Activated gamma-delta T cell (primary cell): Measurements from ENCODE around the gene PSENEN.
A peak's percentile ranks its signal among the peaks of the same experiment; 100 is the strongest.

ENCODE experiments used
- DNase-seq: peaks from one replicate; lab custom pipeline; 2025; lab: John Stamatoyannopoulos, UW

Gene PSENEN

GRCh38 chr19:35733180-35734125, 12.0 kb upstream of the PSENEN start:
- no peak for DNase-seq

GRCh38 chr19:35734273-35734672, 11.2 kb upstream of the PSENEN start:
- no peak for DNase-seq

- no peak for DNase-seq
Measured at GRCh38 chr19:35734889-35735288, 10.6 kb upstream of the PSENEN start.

GRCh38 chr19:35736913-35737886, 8.3 kb upstream of the PSENEN start:
- no peak for DNase-seq

GRCh38 chr19:35738021-35738886, 7.2 kb upstream of the PSENEN start:
- DNase-seq = no peak

GRCh38 chr19:35738887-35739229, 6.6 kb upstream of the PSENEN start:
- DNase-seq = no peak

GRCh38 chr19:35739275-35740107, 6.0 kb upstream of the PSENEN start:
- DNase-seq = no peak

- DNase-seq = no peak
Measured at GRCh38 chr19:35740108-35740422, 5.4 kb upstream of the PSENEN start.

GRCh38 chr19:35740423-35741202, 4.8 kb upstream of the PSENEN start:
- peak; percentile 82 for DNase-seq

GRCh38 chr19:35741203-35741515, 4.3 kb upstream of the PSENEN start:
- no peak for DNase-seq

GRCh38 chr19:35742121-35742724, 3.2 kb upstream of the PSENEN start, which contains the start of gene IGFLR1:
TSS of gene IGFLR1 (minus strand) at chr19:35742452. CDS start at chr19:35741180, 1,272 bp downstream.
- DNase-seq = no peak

- no peak for DNase-seq
Measured at GRCh38 chr19:35743640-35744429, 1.6 kb upstream of the PSENEN start.

GRCh38 chr19:35744430-35745327, 772 bp upstream of the PSENEN start:
- peak; percentile 63 for DNase-seq

- DNase-seq = no peak
Measured at GRCh38 chr19:35746087-35746462, 624 bp downstream of the PSENEN start.

GRCh38 chr19:35746531-35746930, 1.1 kb downstream of the PSENEN start:
- DNase-seq = no peak

- DNase-seq = peak; percentile 99
Measured at GRCh38 chr19:35748106-35749020, 2.9 kb downstream of the PSENEN start, which contains the start of gene LIN37. TSS of gene LIN37 (plus strand) at chr19:35748576. CDS start at chr19:35748725, 149 bp downstream.

GRCh38 chr19:35750167-35750566, 4.7 kb downstream of the PSENEN start:
- no peak for DNase-seq
